ENCODE data around the gene MON1B. TPM values are rescaled to one million over a fixed set of nuclear protein-coding genes. Genes with fewer than 3 reads are reported as not detected.

MON1B gene
- total and polyA plus RNA-seq, 9 of the 15 experiments (the other 6 are each of a cell fraction or from before 2014, with no cell fraction given): 5.0 to 66.0 (median 12.6) TPM

- TF ChIP-seq CTCF (IDR thresholded peaks at IDR 0.05 in 2 of 3, conservative IDR thresholded peaks at IDR 0.05 in 1 of 3; ENCODE audit: insufficient read depth in 2 of 3, low read depth in 1 of 3, low read length in 3 of 3) (peak; percentile 51 to 71 (median 55)), L3MBTL2 (IDR thresholded peaks at IDR 0.05) (peak; percentile 43)
Measured at GRCh38 chr16:77223184-77223583, 32.2 kb downstream of the MON1B start (continued).

GRCh38 chr16:77225182-77225581, 34.2 kb downstream of the MON1B start:
- no peaks in the 10 kb centered on the region for H3K79me2 ChIP-seq (ENCODE audit: control insufficient read depth, insufficient read depth, low read length)
- ChIA-PET CTCF (ENCODE audit: low intra/inter-chr PET ratio) (no interaction called here), POLR2A (no interaction called here)
- H3K9me3 ChIP-seq (replicated peaks; ENCODE audit: control insufficient read depth, insufficient read depth, low read depth, low read length): no peaks in the 10 kb centered on the region
- in situ Hi-C loops (cut with MboI): loop anchor here (25.0 kb wide), 1 partner anchor 737 kb away; no protein-coding TSS in a partner anchor
- H3K9me1 ChIP-seq (ENCODE audit: control insufficient read depth, insufficient read depth, low read length): no peaks in the 10 kb centered on the region
- DNase-seq (ENCODE audit: extremely low read depth in 1 of 4, low spot score in 3 of 4) (no peak), ATAC-seq (no peak), FAIRE-seq (no peak)
- intact Hi-C loops (cut with micrococcal nuclease): no loop called here
- no peak overlapping the region for H3K4me2 ChIP-seq (ENCODE audit: insufficient read depth, low read length)
- no peak overlapping the region for H2AFZ ChIP-seq (ENCODE audit: low read depth, low read length)
- peaks cover 0 to 4% of the 10 kb centered on the region in 2 experiments; a peak in 2 of 5 replicates for H3K27me3 ChIP-seq (ENCODE audit: control insufficient read depth in 2 of 2, insufficient read depth in 2 of 2, low read length in 2 of 2)
- no peak overlapping the region for H3K9ac ChIP-seq (ENCODE audit: insufficient read depth in 1 of 2, low read depth in 2 of 2, low read length in 2 of 2)
- no peak overlapping the region for H3K4me3 ChIP-seq
- H3K36me3 ChIP-seq (ENCODE audit: control insufficient read depth, insufficient read depth, low read length): no peaks in the 10 kb centered on the region
- 2% methylated on average over 3 of the region's 3 CpGs for WGBS (ENCODE audit: insufficient coverage, low coverage, missing lambda C conversion rate)
- no peaks in the 10 kb centered on the region for H3K4me1 ChIP-seq (replicated peaks in 1 of 2; ENCODE audit: control insufficient read depth in 2 of 2, insufficient read depth in 2 of 2, low read length in 2 of 2)
- peak; percentile 49; the same call in 1 of the 2 replicates for TF ChIP-seq CTBP1 (IDR thresholded peaks at IDR 0.05; ENCODE audit: borderline replicate concordance)
- no peak for TF ChIP-seq SFPQ (IDR thresholded peaks at IDR 0.05; ENCODE audit: low read depth, low read length)
- no peak for TF ChIP-seq HMGXB4 (CRISPR knock-in tag; IDR thresholded peaks at IDR 0.05)
- peak; percentile 81; the same call in 1 of the 2 replicates for TF ChIP-seq PKNOX1 (IDR thresholded peaks at IDR 0.05)
- H4K20me1 ChIP-seq (replicated peaks; ENCODE audit: control insufficient read depth, insufficient read depth, low read length): no peaks in the 10 kb centered on the region
- no TSS peak for BruUV-seq (replicated peaks)
- H3K27ac ChIP-seq (ENCODE audit: extremely low read depth, low read depth, low read length): no peak overlapping the region

Measured in K562 (cell line).